OCI-LY1 (cell line): Measurements from ENCODE around the gene B3GALNT1.

Source experiments
- H2AFZ ChIP-seq: fragments of 200-600 bp; sonication (generic), shearing (Covaris generic); 2 replicates; pipeline ENCODE4 v1.6.0; 2014; ENCODE audit warnings: antibody characterized with exemption, mild to moderate bottlenecking, low read length
- H3F3A ChIP-seq: fragments of 200-600 bp; sonication (generic), shearing (Covaris generic); 2 replicates; pipeline ENCODE4 v1.6.0; 2014; ENCODE audit warnings: mild to moderate bottlenecking, antibody characterized with exemption, low read length, moderate library complexity; ENCODE audit not compliant: insufficient read depth
- H3K27ac ChIP-seq: fragments of 200-600 bp; sonication (generic); 2 replicates; pipeline ENCODE4 v1.5.1; 2014; ENCODE audit warnings: low read length, mixed run types, mild to moderate bottlenecking, low read depth; ENCODE audit not compliant: poor library complexity, severe bottlenecking
- H3K27me3 ChIP-seq: fragments of 200-600 bp; sonication (generic); 2 replicates; pipeline ENCODE4 v1.6.0; 2014; ENCODE audit warnings: antibody characterized with exemption, mild to moderate bottlenecking, low read length, moderate library complexity; ENCODE audit not compliant: insufficient read depth
- H3K36me3 ChIP-seq: fragments of 200-600 bp; sonication (generic); 2 replicates; pipeline ENCODE4 v1.6.1; 2014; ENCODE audit warnings: mild to moderate bottlenecking, antibody characterized with exemption, low read length, moderate library complexity, mixed read lengths; ENCODE audit not compliant: insufficient read depth
- H3K4me1 ChIP-seq: fragments of 200-600 bp; sonication (generic); 2 replicates; pipeline ENCODE4 v1.5.1; 2014; ENCODE audit warnings: mild to moderate bottlenecking, low read length, moderate library complexity; ENCODE audit not compliant: insufficient read depth, severe bottlenecking
- H3K4me2 ChIP-seq: fragments of 200-600 bp; sonication (generic), shearing (Covaris generic); 2 replicates; pipeline ENCODE4 v1.6.1; 2014; ENCODE audit warnings: low read length
- H3K4me3 ChIP-seq: fragments of 200-600 bp; sonication (generic); 2 replicates; pipeline ENCODE4 v1.5.1; 2014; ENCODE audit warnings: low read length, low read depth, mild to moderate bottlenecking, mixed read lengths; ENCODE audit not compliant: poor library complexity, severe bottlenecking
- H3K79me2 ChIP-seq: fragments of 200-600 bp; shearing (Covaris generic); 2 replicates; pipeline ENCODE4 v1.6.1; 2016; ENCODE audit warnings: mixed run types, low read length, mixed read lengths; ENCODE audit not compliant: insufficient read depth
- H3K9ac ChIP-seq: fragments of 200-600 bp; sonication (generic), shearing (Covaris generic); 2 replicates; pipeline ENCODE4 v1.6.1; 2014; ENCODE audit warnings: mild to moderate bottlenecking, low read length, mixed read lengths
- H3K9me2 ChIP-seq: fragments of 200-600 bp; sonication (generic), shearing (Covaris generic); 2 replicates; pipeline ENCODE4 v1.6.1; 2014; ENCODE audit warnings: low read depth, mild to moderate bottlenecking, low read length, mixed read lengths
- H3K9me3 ChIP-seq: fragments of 200-600 bp; shearing (Covaris generic); 2 replicates; pipeline ENCODE4 v1.6.1; 2014; ENCODE audit warnings: low read length, mixed read lengths
- H4K20me1 ChIP-seq: fragments of 200-600 bp; sonication (generic), shearing (Covaris generic); 2 replicates; pipeline ENCODE4 v1.6.0; 2016; ENCODE audit warnings: mild to moderate bottlenecking, low read length; ENCODE audit not compliant: insufficient read depth
- CTCF ChIP-seq: fragments of 200-600 bp; sonication (generic), shearing (Covaris generic); IDR thresholded peaks from 2 replicates; pipeline ENCODE4 v1.5.1; 2017; ENCODE audit warnings: mild to moderate bottlenecking, antibody characterized with exemption, low read length, moderate library complexity, mixed read lengths
- EZH2 ChIP-seq: fragments of 200-600 bp; sonication (generic), shearing (Covaris generic); IDR thresholded peaks from 2 replicates; pipeline ENCODE4 v1.8.0; 2017; ENCODE audit warnings: borderline replicate concordance, mixed run types, mild to moderate bottlenecking, antibody characterized with exemption, low read length, moderate library complexity, mixed read lengths

Gene B3GALNT1

GRCh38 chr3:161050935-161051334, 54.2 kb downstream of the B3GALNT1 start:
- H3K4me1 ChIP-seq: no peaks in the 10 kb centered on the region
- no peaks in the 10 kb centered on the region for H3K36me3 ChIP-seq
- no peak overlapping the region for H3K4me2 ChIP-seq
- no peak overlapping the region for H3K9ac ChIP-seq
- no peak overlapping the region for H3K4me3 ChIP-seq
- H3K9me2 ChIP-seq: no peaks in the 10 kb centered on the region
- TF ChIP-seq EZH2 (no peak), CTCF (no peak)
- H3K27me3 ChIP-seq: no peaks in the 10 kb centered on the region
- no peak overlapping the region for H2AFZ ChIP-seq
- H3K27ac ChIP-seq: no peak overlapping the region
- no peaks in the 10 kb centered on the region for H3K9me3 ChIP-seq
- no peaks in the 10 kb centered on the region for H3F3A ChIP-seq
- H4K20me1 ChIP-seq: no peaks in the 10 kb centered on the region
- no peaks in the 10 kb centered on the region for H3K79me2 ChIP-seq

- Histone ChIP-seq H4K20me1 (no peaks in the 10 kb centered on the region), H3F3A (no peaks in the 10 kb centered on the region)
Observed at GRCh38 chr3:161049683-161050248, 55.4 kb downstream of the B3GALNT1 start.

GRCh38 chr3:161043336-161044035, 61.7 kb downstream of the B3GALNT1 start:
- H3K4me3 ChIP-seq: no peak overlapping the region
- no peaks in the 10 kb centered on the region for H3K36me3 ChIP-seq
- TF ChIP-seq CTCF (no peak), EZH2 (no peak)
- H3K27me3 ChIP-seq: no peaks in the 10 kb centered on the region
- H3K9ac ChIP-seq: no peak overlapping the region
- no peak overlapping the region for H2AFZ ChIP-seq
- no peaks in the 10 kb centered on the region for H3K9me2 ChIP-seq
- H3F3A ChIP-seq: no peaks in the 10 kb centered on the region
- H3K79me2 ChIP-seq: no peaks in the 10 kb centered on the region
- no peak overlapping the region for H3K27ac ChIP-seq
- no peaks in the 10 kb centered on the region for H4K20me1 ChIP-seq
- H3K4me1 ChIP-seq: no peaks in the 10 kb centered on the region
- H3K4me2 ChIP-seq: no peak overlapping the region
- no peaks in the 10 kb centered on the region for H3K9me3 ChIP-seq

More at GRCh38 chr3:161049683-161050248, 55.4 kb downstream of the B3GALNT1 start:
- Histone ChIP-seq H3K79me2 (no peaks in the 10 kb centered on the region), H3K36me3 (no peaks in the 10 kb centered on the region), H3K9me3 (no peaks in the 10 kb centered on the region), H3K27me3 (no peaks in the 10 kb centered on the region), H3K27ac (no peak overlapping the region), H3K4me3 (no peak overlapping the region), H3K4me1 (no peaks in the 10 kb centered on the region), H3K4me2 (no peak overlapping the region), H3K9ac (no peak overlapping the region), H3K9me2 (no peaks in the 10 kb centered on the region), H2AFZ (no peak overlapping the region)
- TF ChIP-seq EZH2: no peak
